GM12878 (cell line): ENCODE results near the gene WDFY4. TPM values are rescaled to one million over a fixed set of nuclear protein-coding genes. Genes with fewer than 3 reads are reported as not detected.

Experiments used
- ATAC-seq: fragments of 200-7000 bp; cut with Tn5 transposase; 3 replicates; pipeline ENCODE4 v1.9.1; 2020; ENCODE audit warnings: mild to moderate bottlenecking, moderate library complexity
- BruUV-seq: library from RNA; stranded (reverse); fragments of 400-500 nt; replicated peaks from 2 replicates; lab custom pipeline; 2021; lab: Mats Ljungman, UMichigan
- CTCF ChIA-PET: fragments of 300-600 bp; sonication (Branson Sonifier 250); formaldehyde crosslinking; extraction: SDS; loops from one replicate; lab custom pipeline; 2021; ENCODE audit warnings: inconsistent platforms; lab: Yijun Ruan, JAX
- POLR2A ChIA-PET: fragments of 350-600 bp; formaldehyde crosslinking; extraction: SDS; loops from one replicate; lab custom pipeline; 2021; ENCODE audit warnings: inconsistent platforms; lab: Charles Lee
- RAD21 ChIA-PET: fragments of 300-600 bp; sonication (Branson Sonifier 250); formaldehyde crosslinking; loops from one replicate; lab custom pipeline; 2023; ENCODE audit warnings: antibody characterized with exemption; ENCODE audit not compliant: unreplicated experiment; lab: Charles Lee
- SMC1A ChIA-PET: fragments of 300-600 bp; sonication (Branson Sonifier 250); formaldehyde crosslinking; loops from one replicate; lab custom pipeline; 2023; ENCODE audit not compliant: unreplicated experiment, uncharacterized antibody; lab: Charles Lee
- DNase-seq: peaks from one replicate; pipeline ENCODE4 v3.0.0-alpha.2; 2011; ENCODE audit warnings: low read depth, low spot score
- FAIRE-seq: peaks from 3 replicates; lab custom pipeline; 2011; peaks lifted over from hg19 to GRCh38; lab: Jason Lieb, UNC
- H2AFZ ChIP-seq: 2 replicates; pipeline ENCODE4 v1.6.0; 2011; ENCODE audit warnings: low read depth, low read length, control low read depth; ENCODE audit not compliant: control insufficient read depth
- H3K27ac ChIP-seq: 2 replicates; pipeline ENCODE4 v1.5.1; 2011; ENCODE audit warnings: control low read depth; ENCODE audit not compliant: control insufficient read depth, insufficient read depth
- H3K27me3 ChIP-seq, 2 experiments: replicated peaks in 1 of 2; 2 replicates each; pipeline versions ENCODE4 v1.6.0 to v1.6.1; 2011; ENCODE audit warnings: low read length in 1 of 2; ENCODE audit not compliant: control insufficient read depth in 2 of 2, insufficient read depth in 2 of 2
- H3K36me3 ChIP-seq, 2 experiments: 2 replicates each; pipeline ENCODE4 v1.5.1; 2011; ENCODE audit warnings: low read length in 1 of 2; ENCODE audit not compliant: control insufficient read depth in 2 of 2, insufficient read depth in 2 of 2
- H3K4me1 ChIP-seq: 2 replicates; pipeline ENCODE4 v1.6.1; 2011; ENCODE audit warnings: mild to moderate bottlenecking, low read length, moderate library complexity, mixed read lengths; ENCODE audit not compliant: control insufficient read depth, insufficient read depth
- H3K4me2 ChIP-seq: 2 replicates; pipeline ENCODE4 v1.6.0; 2011; ENCODE audit warnings: control low read depth; ENCODE audit not compliant: control insufficient read depth, insufficient read depth
- H3K4me3 ChIP-seq: fragments of 200-600 bp; sonication (generic); 2 replicates; pipeline ENCODE4 v1.5.1; 2016
- H3K79me2 ChIP-seq: 2 replicates; pipeline ENCODE4 v1.6.0; 2011; ENCODE audit warnings: low read length; ENCODE audit not compliant: control insufficient read depth, insufficient read depth
- H3K9ac ChIP-seq: 2 replicates; pipeline ENCODE4 v1.8.0; 2011; ENCODE audit warnings: low read length, control low read depth, mixed read lengths; ENCODE audit not compliant: control insufficient read depth, insufficient read depth
- H3K9me3 ChIP-seq: replicated peaks from 3 replicates; pipeline ENCODE4 v1.5.1; 2011; ENCODE audit warnings: mild to moderate bottlenecking, low read length; ENCODE audit not compliant: control insufficient read depth, insufficient read depth
- H4K20me1 ChIP-seq: 2 replicates; pipeline ENCODE4 v1.6.0; 2011; ENCODE audit not compliant: control insufficient read depth, insufficient read depth
- EP300 ChIP-seq, 2 experiments: fragments of 150-350 bp in 1 of 2; IDR thresholded peaks; 2 replicates each; pipeline ENCODE4 v1.6.1; 2011 to 2012; ENCODE audit warnings: low read depth in 2 of 2, low read length in 2 of 2, borderline replicate concordance in 1 of 2, improper control_type of control experiment in 1 of 2, inconsistent platforms in 1 of 2; ENCODE audit not compliant: control insufficient read depth in 1 of 2
- HDAC2 ChIP-seq: fragments of 200-600 bp; sonication (generic); IDR thresholded peaks from 2 replicates; pipeline ENCODE4 v1.6.1; 2017
- IKZF1 ChIP-seq: fragments of 450-650 bp; conservative IDR thresholded peaks from 2 replicates; pipeline ENCODE4 v1.6.1; 2017; ENCODE audit warnings: antibody characterized with exemption, mild to moderate bottlenecking
- IKZF2 ChIP-seq, 2 experiments: fragments of 450-650 bp; IDR thresholded peaks; 2 replicates each; pipeline ENCODE4 v1.6.1; 2017; ENCODE audit warnings: mild to moderate bottlenecking in 2 of 2, moderate library complexity in 2 of 2
- JUND ChIP-seq: IDR thresholded peaks from 2 replicates; pipeline ENCODE4 v1.6.1; 2012; ENCODE audit warnings: low read depth, mild to moderate bottlenecking, low read length, improper control_type of control experiment, moderate library complexity
- MEF2A ChIP-seq: IDR thresholded peaks from 2 replicates; pipeline ENCODE4 v1.6.1; 2011; ENCODE audit warnings: low read depth, mild to moderate bottlenecking, low read length, moderate library complexity; ENCODE audit not compliant: insufficient read depth
- MTA2 ChIP-seq: fragments of 450-650 bp; IDR thresholded peaks from 2 replicates; pipeline ENCODE4 v1.6.1; 2016; ENCODE audit warnings: low read depth, mild to moderate bottlenecking, moderate library complexity
- NFYB ChIP-seq: IDR thresholded peaks from 2 replicates; pipeline ENCODE4 v1.6.1; 2011; ENCODE audit warnings: low read depth, mild to moderate bottlenecking, low read length, improper control_type of control experiment, moderate library complexity; ENCODE audit not compliant: insufficient read depth
- NR2F1 ChIP-seq: fragments of 450-650 bp; conservative IDR thresholded peaks from 2 replicates; pipeline ENCODE4 v1.6.1; 2017; ENCODE audit warnings: mild to moderate bottlenecking
- PAX5 ChIP-seq: IDR thresholded peaks from 2 replicates; pipeline ENCODE4 v1.6.1; 2011; ENCODE audit warnings: low read depth, low read length, borderline replicate concordance
- RCOR1 ChIP-seq: conservative IDR thresholded peaks from 2 replicates; pipeline ENCODE4 v1.6.1; 2012; ENCODE audit warnings: low read depth, low read length, improper control_type of control experiment
- SMARCA5 ChIP-seq: fragments of 450-650 bp; IDR thresholded peaks from 2 replicates; pipeline ENCODE4 v1.6.1; 2017; ENCODE audit warnings: mild to moderate bottlenecking
- SUZ12 ChIP-seq: fragments of 200-600 bp; sonication (generic); IDR thresholded peaks from one replicate; pipeline ENCODE4 v1.6.1; 2018; ENCODE audit warnings: antibody characterized with exemption, mild to moderate bottlenecking; ENCODE audit not compliant: unreplicated experiment
- TCF12 ChIP-seq: IDR thresholded peaks from 2 replicates; pipeline ENCODE4 v1.6.1; 2011; ENCODE audit warnings: low read depth, mild to moderate bottlenecking, low read length
- TCF7 ChIP-seq: IDR thresholded peaks from 2 replicates; pipeline ENCODE4 v1.6.1; 2014; ENCODE audit warnings: antibody characterized with exemption, borderline replicate concordance
- YY1 ChIP-seq: IDR thresholded peaks from 2 replicates; pipeline ENCODE4 v1.6.1; 2011; ENCODE audit warnings: low read depth, mild to moderate bottlenecking, low read length
- ZNF207 ChIP-seq: fragments of 450-650 bp; IDR thresholded peaks from 2 replicates; pipeline ENCODE4 v1.6.1; 2014; ENCODE audit warnings: antibody characterized with exemption, mild to moderate bottlenecking, borderline replicate concordance
- WGBS: methylation state at CpG from one replicate; pipeline ENCODE4 v1.1.6; 2016; ENCODE audit warnings: low lambda C conversion rate; ENCODE audit not compliant: insufficient replicate concordance, insufficient coverage; ENCODE audit errors: missing lambda C conversion rate; 5-methylcytosine and 5-hydroxymethylcytosine counted together
- in situ Hi-C: fragments of 300-500 bp; cut with MboI; formaldehyde crosslinking; loops from 9 replicates; pipeline ENCODE4 v1.14.3; 2018; ENCODE audit warnings: mixed read lengths
- intact Hi-C: fragments of 100-400 bp; cut with micrococcal nuclease; formaldehyde crosslinking; loops from one replicate; pipeline ENCODE4 v1.14.2; 2022; ENCODE audit not compliant: unreplicated experiment
- polyA plus RNA-seq, 11 experiments: library from polyadenylated mRNA; depleted of rRNA in 4 of 11; unstranded in 6 of 11; stranded (reverse) in 5 of 11; fragments of >200 nt; fragmentation: Nextera tagmentation in 4 of 11; fragmentation: Illumina TruSeq in 1 of 11; extraction: Ambion mirVana in 4 of 11; extraction: Trizol in 1 of 11; gene quantifications; 1 replicate in 1 of 11; 2 replicates in 10 of 11; pipeline versions ENCODE4 v1.2.1 to v1.2.3, GENCODE V29; 2011 to 2016; ENCODE audit warnings: inconsistent platforms in 2 of 11, missing spikeins in 2 of 11, low read depth in 1 of 11
- total RNA-seq, 4 experiments: library from RNA; depleted of rRNA in 3 of 4; stranded (reverse); fragments of >200 nt in 3 of 4; fragmentation: Illumina TruSeq in 1 of 4; extraction: Trizol in 1 of 4; gene quantifications; 2 replicates each; pipeline versions ENCODE4 v1.2.1 to v1.2.3, GENCODE V29; 2013 to 2021
- TF ChIP-seq, protein P1 (sequence below): fragments of 450-650 bp; IDR thresholded peaks from 2 replicates; pipeline ENCODE4 v1.6.1; 2017; ENCODE audit warnings: mild to moderate bottlenecking, moderate library complexity

The WDFY4 gene
- total and polyA plus RNA-seq, 10 of the 15 experiments (the other 5 are each of a cell fraction or from before 2014, with no cell fraction given) = 13.5 to 132 (median 47.3) TPM

DNA sequence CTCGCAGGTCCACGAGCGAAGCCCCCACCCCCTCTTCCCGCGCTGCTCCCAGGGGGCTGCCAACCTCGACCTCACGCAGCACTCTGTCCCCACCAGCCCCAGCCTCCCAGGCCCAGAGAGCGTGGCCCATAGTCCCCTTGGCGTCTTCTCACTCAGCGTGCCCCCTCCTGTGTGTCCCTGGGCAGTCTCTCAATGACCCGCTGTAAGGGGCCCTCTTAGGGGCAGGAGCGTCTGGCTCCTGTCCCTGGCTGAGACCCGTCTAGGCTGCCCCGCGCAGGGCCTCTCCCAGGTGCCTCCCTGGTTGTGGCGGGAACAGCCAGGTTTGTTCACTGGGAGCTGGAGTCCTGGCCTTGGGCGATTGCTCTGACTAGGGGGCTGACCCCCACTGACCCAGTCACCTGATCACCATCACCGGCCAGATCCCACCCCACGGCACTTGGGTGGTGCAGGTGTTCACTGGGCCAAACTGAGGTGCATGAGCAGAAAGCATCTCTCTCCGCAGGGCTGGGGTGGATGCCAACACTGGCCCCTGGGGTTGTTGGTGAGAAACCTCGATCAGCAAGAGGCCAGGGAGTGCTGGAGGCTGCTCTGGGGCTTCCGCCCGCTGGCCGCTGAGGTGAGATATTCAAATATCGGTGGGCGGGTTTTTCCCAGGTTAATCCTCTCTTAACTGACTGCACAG is 12.6 kb upstream of the WDFY4 start (continued):
- TF ChIP-seq RCOR1 (0 out of 2 replicates have a peak, but pooled peaks have one; percentile 13), SUZ12 (no peak), MTA2 (no peak), JUND (no peak), MEF2A (no peak), TCF7 (no peak), NR2F1 (peak; percentile 73), HDAC2 (no peak)

GRCh38 chr10:48672596-48673265 is 11.9 kb upstream of the WDFY4 start:
- peak overlapping the region; percentile 51 for H2AFZ ChIP-seq
- H3K27ac ChIP-seq = peak overlapping the region; percentile 100
- RAD21 ChIA-PET = interaction anchor here (0.9 to 3.4 kb wide), 11 partner anchors 11 to 132 kb away, joined by 3 to 87 read pairs (median 5); partner anchors contain the start of gene WDFY4
- peak overlapping the region; percentile 100 for H3K4me2 ChIP-seq
- WGBS = under 1% methylated on average over 9 of the region's 9 CpGs
- H3K4me1 ChIP-seq = peaks cover 42% of the 10 kb centered on the region
- POLR2A ChIA-PET = interaction anchor here (0.7 to 4.5 kb wide), 5 partner anchors 10 to 132 kb away, joined by 3 to 79 read pairs (median 8); partner anchors contain the start of gene WDFY4
- TSS peak; percentile 92 for BruUV-seq
- peak; percentile 77 for FAIRE-seq
- intact Hi-C loops (loop anchor here (1.0 to 5.0 kb wide), 4 partner anchors 12 to 385 kb away; partner anchors contain the start of gene WDFY4), in situ Hi-C loops (no loop called here)
- CTCF ChIA-PET = interaction anchor here (0.9 to 3.7 kb wide), 7 partner anchors 12 to 92 kb away, joined by 3 to 22 read pairs (median 4); partner anchors contain the start of gene WDFY4
- H3K79me2 ChIP-seq = peaks cover 5% of the 10 kb centered on the region
- peak overlapping the region; percentile 92 for H3K9ac ChIP-seq
- H3K4me3 ChIP-seq = peak overlapping the region; percentile 56; the same call in 1 of the 2 replicates
- H3K9me3 ChIP-seq = peaks cover 6% of the 10 kb centered on the region; the same call in 2 of the 3 replicates
- peak; percentile 73 for DNase-seq
- SMC1A ChIA-PET = interaction anchor here (0.8 to 7.8 kb wide), 11 partner anchors 8 to 390 kb away, joined by 3 to 85 read pairs (median 7); partner anchors contain the start of gene WDFY4
- no peaks in the 10 kb centered on the region for H4K20me1 ChIP-seq
- no peaks in the 10 kb centered on the region for H3K36me3 ChIP-seq
- no peaks in the 10 kb centered on the region for H3K27me3 ChIP-seq
- peak; percentile 40 for ATAC-seq
- peak; percentile 45; the same call in 1 of the 2 replicates for TF ChIP-seq PAX5
- TF ChIP-seq SMARCA5 = peak; percentile 63
- TF ChIP-seq EP300 (IDR thresholded peaks at IDR 0.05; ENCODE audit: borderline replicate concordance in 1 of 2, control insufficient read depth in 1 of 2, low read depth in 2 of 2, low read length in 2 of 2) = peak in 1 of 2 experiments; percentile 42; a peak in 1 of 4 replicates
- TF ChIP-seq, protein P1, sequence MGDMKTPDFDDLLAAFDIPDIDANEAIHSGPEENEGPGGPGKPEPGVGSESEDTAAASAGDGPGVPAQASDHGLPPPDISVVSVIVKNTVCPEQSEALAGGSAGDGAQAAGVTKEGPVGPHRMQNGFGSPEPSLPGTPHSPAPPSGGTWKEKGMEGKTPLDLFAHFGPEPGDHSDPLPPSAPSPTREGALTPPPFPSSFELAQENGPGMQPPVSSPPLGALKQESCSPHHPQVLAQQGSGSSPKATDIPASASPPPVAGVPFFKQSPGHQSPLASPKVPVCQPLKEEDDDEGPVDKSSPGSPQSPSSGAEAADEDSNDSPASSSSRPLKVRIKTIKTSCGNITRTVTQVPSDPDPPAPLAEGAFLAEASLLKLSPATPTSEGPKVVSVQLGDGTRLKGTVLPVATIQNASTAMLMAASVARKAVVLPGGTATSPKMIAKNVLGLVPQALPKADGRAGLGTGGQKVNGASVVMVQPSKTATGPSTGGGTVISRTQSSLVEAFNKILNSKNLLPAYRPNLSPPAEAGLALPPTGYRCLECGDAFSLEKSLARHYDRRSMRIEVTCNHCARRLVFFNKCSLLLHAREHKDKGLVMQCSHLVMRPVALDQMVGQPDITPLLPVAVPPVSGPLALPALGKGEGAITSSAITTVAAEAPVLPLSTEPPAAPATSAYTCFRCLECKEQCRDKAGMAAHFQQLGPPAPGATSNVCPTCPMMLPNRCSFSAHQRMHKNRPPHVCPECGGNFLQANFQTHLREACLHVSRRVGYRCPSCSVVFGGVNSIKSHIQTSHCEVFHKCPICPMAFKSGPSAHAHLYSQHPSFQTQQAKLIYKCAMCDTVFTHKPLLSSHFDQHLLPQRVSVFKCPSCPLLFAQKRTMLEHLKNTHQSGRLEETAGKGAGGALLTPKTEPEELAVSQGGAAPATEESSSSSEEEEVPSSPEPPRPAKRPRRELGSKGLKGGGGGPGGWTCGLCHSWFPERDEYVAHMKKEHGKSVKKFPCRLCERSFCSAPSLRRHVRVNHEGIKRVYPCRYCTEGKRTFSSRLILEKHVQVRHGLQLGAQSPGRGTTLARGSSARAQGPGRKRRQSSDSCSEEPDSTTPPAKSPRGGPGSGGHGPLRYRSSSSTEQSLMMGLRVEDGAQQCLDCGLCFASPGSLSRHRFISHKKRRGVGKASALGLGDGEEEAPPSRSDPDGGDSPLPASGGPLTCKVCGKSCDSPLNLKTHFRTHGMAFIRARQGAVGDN = peak; percentile 85
- TF ChIP-seq IKZF2 (IDR thresholded peaks at IDR 0.05) = peak; percentile 18 to 57; a peak in 2 of 4 replicates
- TF ChIP-seq NFYB = no peak
- peak; percentile 68 for TF ChIP-seq IKZF1
- 0 out of 2 replicates have a peak, but pooled peaks have one; percentile 9 for TF ChIP-seq ZNF207
- no peak; the same call in 1 of the 2 replicates for TF ChIP-seq YY1
- TF ChIP-seq TCF12 = 0 out of 2 replicates have a peak, but pooled peaks have one; percentile 54
